ENCODE data around the gene NUAK2.

- TF ChIP-seq CTCF (IDR thresholded peaks at IDR 0.05): no peak
- no peak for TF ChIP-seq POLR2A (IDR thresholded peaks at IDR 0.05)
- TF ChIP-seq POLR2AphosphoS5 (IDR thresholded peaks at IDR 0.05): no peak
- no peak for TF ChIP-seq EP300 (IDR thresholded peaks at IDR 0.05)
Observed at GRCh38 chr1:205370780-205371179, 49.2 kb upstream of the NUAK2 start.
